ENCODE results near the gene MLLT3.

Gene MLLT3

GRCh38 chr9:20441711-20442423, 180.4 kb downstream of the MLLT3 start:
- H3K4me3 ChIP-seq (ENCODE audit: low read depth, low read length): no peak overlapping the region
- in situ Hi-C loops (cut with HindIII; ENCODE audit: low sequenced_read_pairs): no loop called here
- peak; percentile 58 for DNase-seq (ENCODE audit: low read depth, low spot score)
- TF ChIP-seq, protein P1, sequence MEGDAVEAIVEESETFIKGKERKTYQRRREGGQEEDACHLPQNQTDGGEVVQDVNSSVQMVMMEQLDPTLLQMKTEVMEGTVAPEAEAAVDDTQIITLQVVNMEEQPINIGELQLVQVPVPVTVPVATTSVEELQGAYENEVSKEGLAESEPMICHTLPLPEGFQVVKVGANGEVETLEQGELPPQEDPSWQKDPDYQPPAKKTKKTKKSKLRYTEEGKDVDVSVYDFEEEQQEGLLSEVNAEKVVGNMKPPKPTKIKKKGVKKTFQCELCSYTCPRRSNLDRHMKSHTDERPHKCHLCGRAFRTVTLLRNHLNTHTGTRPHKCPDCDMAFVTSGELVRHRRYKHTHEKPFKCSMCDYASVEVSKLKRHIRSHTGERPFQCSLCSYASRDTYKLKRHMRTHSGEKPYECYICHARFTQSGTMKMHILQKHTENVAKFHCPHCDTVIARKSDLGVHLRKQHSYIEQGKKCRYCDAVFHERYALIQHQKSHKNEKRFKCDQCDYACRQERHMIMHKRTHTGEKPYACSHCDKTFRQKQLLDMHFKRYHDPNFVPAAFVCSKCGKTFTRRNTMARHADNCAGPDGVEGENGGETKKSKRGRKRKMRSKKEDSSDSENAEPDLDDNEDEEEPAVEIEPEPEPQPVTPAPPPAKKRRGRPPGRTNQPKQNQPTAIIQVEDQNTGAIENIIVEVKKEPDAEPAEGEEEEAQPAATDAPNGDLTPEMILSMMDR (IDR thresholded peaks at IDR 0.05; ENCODE audit: low read depth, low read length): no peak

GRCh38 chr9:20441166-20441565, 181.1 kb downstream of the MLLT3 start:
- TF ChIP-seq, protein P1 (IDR thresholded peaks at IDR 0.05; ENCODE audit: low read depth, low read length): no peak
- in situ Hi-C loops (cut with HindIII; ENCODE audit: low sequenced_read_pairs): no loop called here
- DNase-seq (ENCODE audit: low read depth, low spot score): no peak
- no peak overlapping the region for H3K4me3 ChIP-seq (ENCODE audit: low read depth, low read length)

GRCh38 chr9:20437476-20437875, 184.8 kb downstream of the MLLT3 start:
- no peak overlapping the region for H3K4me3 ChIP-seq (ENCODE audit: low read depth, low read length)
- TF ChIP-seq, protein P1 (IDR thresholded peaks at IDR 0.05; ENCODE audit: low read depth, low read length): no peak
- peak; percentile 45 for DNase-seq (ENCODE audit: low read depth, low spot score)
- in situ Hi-C loops (cut with HindIII; ENCODE audit: low sequenced_read_pairs): no loop called here

- no peak overlapping the region for H3K4me3 ChIP-seq (ENCODE audit: low read depth, low read length)
- TF ChIP-seq, protein P1 (IDR thresholded peaks at IDR 0.05; ENCODE audit: low read depth, low read length): no peak
- no peak for DNase-seq (ENCODE audit: low read depth, low spot score)
- in situ Hi-C loops (cut with HindIII; ENCODE audit: low sequenced_read_pairs): no loop called here
Observed at GRCh38 chr9:20436476-20437195, 185.7 kb downstream of the MLLT3 start.

GRCh38 chr9:20428976-20429375, 193.3 kb downstream of the MLLT3 start:
- no peak overlapping the region for H3K4me3 ChIP-seq (ENCODE audit: low read depth, low read length)
- no peak for DNase-seq (ENCODE audit: low read depth, low spot score)
- TF ChIP-seq, protein P1 (IDR thresholded peaks at IDR 0.05; ENCODE audit: low read depth, low read length): no peak
- in situ Hi-C loops (cut with HindIII; ENCODE audit: low sequenced_read_pairs): no loop called here

DNA sequence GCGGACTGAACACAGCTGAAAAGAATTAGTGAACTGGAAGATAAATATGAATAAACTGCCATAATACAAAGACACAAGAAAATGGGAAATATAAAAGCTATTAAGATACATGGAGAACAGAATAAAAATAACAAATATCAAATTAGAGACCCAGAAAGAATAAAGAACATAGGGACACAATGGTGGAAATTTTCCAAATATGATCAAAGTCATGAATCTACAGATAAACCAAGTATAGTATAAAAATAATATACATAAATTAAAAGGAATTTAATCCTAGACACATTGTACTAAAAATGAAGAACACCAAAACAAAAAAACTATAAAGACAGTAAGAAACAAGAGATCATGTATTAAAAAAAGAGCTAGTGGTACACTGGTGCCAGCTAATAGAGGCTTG, 194.9 kb downstream of the MLLT3 start:
- TF ChIP-seq, protein P1 (IDR thresholded peaks at IDR 0.05; ENCODE audit: low read depth, low read length): no peak
- DNase-seq (ENCODE audit: low read depth, low spot score): no peak
- H3K4me3 ChIP-seq (ENCODE audit: low read depth, low read length): no peak overlapping the region
- in situ Hi-C loops (cut with HindIII; ENCODE audit: low sequenced_read_pairs): no loop called here
